Neural crest cell (in vitro differentiated cells): ENCODE results near the gene CDON. TPM values are rescaled to one million over a fixed set of nuclear protein-coding genes. Genes with fewer than 3 reads are reported as not detected.

Experiments
- DNase-seq: peaks from one replicate; pipeline ENCODE4 v3.0.0; 2021; ENCODE audit warnings: low read depth, mixed read lengths, low spot score
- H3K27ac Mint-ChIP-seq: one replicate; pipeline ENCODE4 v1.8.0; 2021; ENCODE audit warnings: mild to moderate bottlenecking, mixed read lengths; ENCODE audit not compliant: unreplicated experiment
- H3K27me3 Mint-ChIP-seq: 2 replicates; pipeline ENCODE4 v1.8.0; 2021; ENCODE audit warnings: low read depth, mild to moderate bottlenecking, mixed read lengths
- H3K36me3 Mint-ChIP-seq: 2 replicates; pipeline ENCODE4 v1.8.0; 2021; ENCODE audit warnings: low read depth, mild to moderate bottlenecking, mixed read lengths
- H3K4me1 Mint-ChIP-seq: 2 replicates; pipeline ENCODE4 v1.8.0; 2021; ENCODE audit warnings: mixed read lengths
- H3K4me3 Mint-ChIP-seq: one replicate; pipeline ENCODE4 v1.8.0; 2021; ENCODE audit warnings: mild to moderate bottlenecking, mixed read lengths
- H3K9me3 Mint-ChIP-seq: 2 replicates; pipeline ENCODE4 v1.8.0; 2021; ENCODE audit warnings: mixed read lengths
- total RNA-seq: library from RNA; stranded (reverse); gene quantifications from 2 replicates; pipeline ENCODE4 v1.2.1, GENCODE V29; 2021
- TF ChIP-seq, protein P1 (sequence below): fragments of 200-600 bp; sonication (generic); conservative IDR thresholded peaks from 2 replicates; pipeline ENCODE4 v1.5.0; 2021; ENCODE audit warnings: antibody characterized with exemption, mild to moderate bottlenecking

CDON gene
- total RNA-seq, 1 donor from 2014 or later = 22.1 TPM

DNA sequence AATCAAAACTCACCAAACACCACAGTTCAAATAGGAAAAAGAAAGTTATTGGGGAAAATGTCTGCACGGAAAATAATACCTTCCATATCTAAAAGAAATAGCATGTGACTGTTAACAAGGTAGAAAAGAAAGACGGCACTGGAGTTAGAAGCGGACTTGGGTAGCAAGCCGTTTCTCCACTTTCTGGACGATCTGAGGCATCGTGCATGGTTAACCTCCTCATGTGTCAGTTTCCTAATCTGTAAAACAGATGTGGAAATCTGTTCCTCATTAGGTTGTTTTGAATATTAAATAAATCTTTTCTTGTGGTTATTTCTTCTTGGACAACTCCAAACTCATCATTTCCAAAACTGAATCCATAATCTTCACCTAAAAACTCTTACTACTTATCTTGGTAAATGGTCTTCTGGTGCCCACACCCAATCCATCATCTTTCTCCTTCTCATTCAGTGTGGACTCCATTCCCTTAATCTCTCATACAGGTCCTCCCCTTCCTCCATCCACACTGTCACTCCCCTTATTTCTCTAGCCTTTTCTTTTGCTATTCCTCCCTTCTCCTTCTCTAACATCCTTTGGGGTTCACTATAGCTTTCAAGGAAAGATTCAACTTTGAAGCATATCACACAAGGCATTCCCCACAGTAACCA lies 63.3 kb downstream of the CDON start:
- TF ChIP-seq, protein P1, sequence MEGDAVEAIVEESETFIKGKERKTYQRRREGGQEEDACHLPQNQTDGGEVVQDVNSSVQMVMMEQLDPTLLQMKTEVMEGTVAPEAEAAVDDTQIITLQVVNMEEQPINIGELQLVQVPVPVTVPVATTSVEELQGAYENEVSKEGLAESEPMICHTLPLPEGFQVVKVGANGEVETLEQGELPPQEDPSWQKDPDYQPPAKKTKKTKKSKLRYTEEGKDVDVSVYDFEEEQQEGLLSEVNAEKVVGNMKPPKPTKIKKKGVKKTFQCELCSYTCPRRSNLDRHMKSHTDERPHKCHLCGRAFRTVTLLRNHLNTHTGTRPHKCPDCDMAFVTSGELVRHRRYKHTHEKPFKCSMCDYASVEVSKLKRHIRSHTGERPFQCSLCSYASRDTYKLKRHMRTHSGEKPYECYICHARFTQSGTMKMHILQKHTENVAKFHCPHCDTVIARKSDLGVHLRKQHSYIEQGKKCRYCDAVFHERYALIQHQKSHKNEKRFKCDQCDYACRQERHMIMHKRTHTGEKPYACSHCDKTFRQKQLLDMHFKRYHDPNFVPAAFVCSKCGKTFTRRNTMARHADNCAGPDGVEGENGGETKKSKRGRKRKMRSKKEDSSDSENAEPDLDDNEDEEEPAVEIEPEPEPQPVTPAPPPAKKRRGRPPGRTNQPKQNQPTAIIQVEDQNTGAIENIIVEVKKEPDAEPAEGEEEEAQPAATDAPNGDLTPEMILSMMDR = no peak
- Mint-ChIP-seq H3K4me1 (peaks cover 14% of the 10 kb centered on the region), H3K36me3 (peaks cover 18% of the 10 kb centered on the region), H3K9me3 (no peaks in the 10 kb centered on the region), H3K4me3 (no peak overlapping the region), H3K27ac (no peak overlapping the region), H3K27me3 (no peaks in the 10 kb centered on the region)
- no peak for DNase-seq

DNA sequence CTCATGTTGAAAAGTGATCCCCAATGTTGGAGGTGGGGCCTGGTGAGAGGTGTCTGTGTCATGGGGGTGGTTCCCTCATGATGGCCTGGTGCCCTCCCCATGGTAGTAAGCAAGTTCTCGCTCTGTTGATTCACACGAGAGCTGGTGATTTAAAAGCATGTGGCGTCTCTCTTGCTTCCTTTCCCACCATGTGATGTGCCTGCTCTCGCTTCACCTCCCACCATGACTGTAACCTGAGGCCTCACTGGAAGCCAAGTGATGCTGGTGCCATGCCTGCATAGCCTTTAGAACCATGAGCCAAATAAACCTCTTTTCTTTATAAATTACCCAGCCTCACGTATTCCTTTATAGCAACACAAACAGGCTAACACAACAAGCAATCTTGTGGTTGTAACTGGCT lies 64.4 kb downstream of the CDON start:
- TF ChIP-seq, protein P1 = no peak
- H3K9me3 Mint-ChIP-seq = no peaks in the 10 kb centered on the region
- H3K36me3 Mint-ChIP-seq = peaks cover 18% of the 10 kb centered on the region
- no peak overlapping the region for H3K4me3 Mint-ChIP-seq
- H3K27ac Mint-ChIP-seq = no peak overlapping the region
- no peak for DNase-seq
- no peaks in the 10 kb centered on the region for H3K27me3 Mint-ChIP-seq
- peaks cover 17% of the 10 kb centered on the region for H3K4me1 Mint-ChIP-seq

DNA sequence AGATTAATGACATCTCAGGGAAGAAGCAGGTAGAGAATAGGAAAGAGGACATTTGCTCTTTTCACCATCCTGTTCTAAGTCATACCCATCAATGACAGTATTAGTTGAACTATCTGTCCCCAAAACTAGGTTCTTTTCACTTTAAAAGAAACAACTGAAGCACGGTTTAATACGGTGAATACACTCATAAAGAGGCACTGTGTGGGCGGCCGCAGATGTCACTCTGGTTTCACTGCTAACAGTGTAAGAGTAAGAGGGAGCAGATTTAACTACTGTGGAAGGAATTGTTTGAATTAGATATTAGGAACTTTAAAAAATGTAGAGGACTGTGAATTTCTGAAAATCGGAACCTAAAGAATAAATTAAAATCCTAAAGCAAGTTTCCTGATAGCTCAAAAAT lies 67.4 kb downstream of the CDON start:
- Mint-ChIP-seq H3K27ac (no peak overlapping the region), H3K27me3 (no peaks in the 10 kb centered on the region), H3K4me1 (peaks cover 17% of the 10 kb centered on the region), H3K9me3 (no peaks in the 10 kb centered on the region), H3K4me3 (no peak overlapping the region), H3K36me3 (peaks cover 7% of the 10 kb centered on the region)
- TF ChIP-seq, protein P1 = no peak
- DNase-seq = no peak

DNA sequence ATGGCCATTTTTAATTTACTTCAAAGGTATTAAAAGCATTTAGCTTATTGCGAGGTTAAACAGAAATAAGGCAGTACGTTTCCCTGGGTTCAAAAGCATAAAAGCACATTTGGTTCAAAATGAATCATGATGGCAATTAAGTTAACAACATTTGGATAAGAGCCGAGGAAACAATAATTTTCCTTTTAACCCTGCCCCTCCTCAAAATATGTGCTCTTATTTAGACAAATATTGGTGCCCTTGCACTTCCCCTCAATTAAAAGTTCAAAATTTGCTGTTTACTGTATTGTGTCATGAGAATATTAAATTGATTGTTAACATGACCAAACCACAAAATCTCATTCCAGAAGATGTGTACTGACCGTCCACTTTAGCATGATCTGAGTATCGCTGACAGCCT lies 68.2 kb downstream of the CDON start:
- H3K27ac Mint-ChIP-seq = no peak overlapping the region
- no peaks in the 10 kb centered on the region for H3K9me3 Mint-ChIP-seq
- H3K36me3 Mint-ChIP-seq = peaks cover 4% of the 10 kb centered on the region

DNA sequence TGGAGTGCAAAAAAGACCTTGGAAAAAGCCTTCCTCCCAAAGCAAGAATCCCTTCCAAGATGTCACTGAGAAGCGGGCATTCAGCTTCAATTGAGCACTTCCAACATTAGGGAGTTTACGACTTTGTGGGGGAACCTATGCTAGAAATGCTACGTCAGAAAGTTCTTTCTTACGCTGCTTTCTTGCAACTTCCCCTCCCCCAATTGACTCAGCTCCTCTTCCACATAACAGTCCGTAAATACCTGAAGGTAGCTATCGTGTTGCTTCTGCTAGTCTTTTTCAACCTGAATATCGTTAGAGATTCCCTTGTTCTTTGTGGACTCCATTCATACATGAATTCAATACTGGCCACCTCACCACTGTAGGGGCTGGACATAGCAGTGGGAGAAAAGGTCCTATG lies 69.8 kb downstream of the CDON start:
- H3K4me1 Mint-ChIP-seq = peaks cover 17% of the 10 kb centered on the region
- peaks cover 3% of the 10 kb centered on the region for H3K36me3 Mint-ChIP-seq
- H3K9me3 Mint-ChIP-seq = no peaks in the 10 kb centered on the region

More for the DNA sequence above, 68.2 kb downstream of the CDON start:
- Mint-ChIP-seq H3K4me1 (peaks cover 17% of the 10 kb centered on the region), H3K4me3 (no peak overlapping the region), H3K27me3 (no peaks in the 10 kb centered on the region)
- TF ChIP-seq, protein P1 = no peak
- DNase-seq = no peak

More for the DNA sequence above, 69.8 kb downstream of the CDON start:
- TF ChIP-seq, protein P1 = no peak
- no peak overlapping the region for H3K4me3 Mint-ChIP-seq
- no peak for DNase-seq
- no peak overlapping the region for H3K27ac Mint-ChIP-seq
- H3K27me3 Mint-ChIP-seq = no peaks in the 10 kb centered on the region
